DND-41 (cell line): Measurements from ENCODE around the gene KRTAP10-7.

Experiments used
- EZH2 ChIP-seq: IDR thresholded peaks from 3 replicates; pipeline ENCODE4 v1.6.1; 2012; ENCODE audit warnings: borderline replicate concordance, low read depth, mild to moderate bottlenecking, moderate library complexity, low read length, inconsistent platforms; ENCODE audit not compliant: severe bottlenecking
- TF ChIP-seq, protein P1 (sequence below): IDR thresholded peaks from 2 replicates; pipeline ENCODE4 v1.5.1; 2012; ENCODE audit warnings: borderline replicate concordance, low read length, moderate library complexity, mild to moderate bottlenecking; ENCODE audit not compliant: poor library complexity, severe bottlenecking; ENCODE audit errors: extremely low read depth

DNA sequence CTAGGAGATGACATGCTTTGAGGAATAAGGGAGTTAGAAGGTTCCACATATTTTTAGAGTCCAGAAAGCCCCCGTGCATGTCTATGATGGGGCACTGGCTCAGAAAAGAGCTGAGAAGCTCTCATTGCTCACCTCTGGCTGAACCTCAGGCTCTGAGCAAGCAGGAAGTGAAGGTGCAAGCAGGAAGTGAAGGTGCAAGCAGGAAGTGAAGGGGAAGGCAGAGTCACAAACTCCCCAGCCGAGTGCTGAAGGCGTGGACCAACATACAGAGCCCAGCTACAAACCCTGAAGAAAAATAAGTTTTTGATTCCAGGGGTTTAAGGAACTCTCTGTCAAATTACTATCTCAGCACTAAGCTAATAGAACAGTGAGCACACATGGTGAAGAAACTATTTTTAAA is 18.5 kb downstream of the KRTAP10-7 start:
- no peak for TF ChIP-seq EZH2
- TF ChIP-seq, protein P1, sequence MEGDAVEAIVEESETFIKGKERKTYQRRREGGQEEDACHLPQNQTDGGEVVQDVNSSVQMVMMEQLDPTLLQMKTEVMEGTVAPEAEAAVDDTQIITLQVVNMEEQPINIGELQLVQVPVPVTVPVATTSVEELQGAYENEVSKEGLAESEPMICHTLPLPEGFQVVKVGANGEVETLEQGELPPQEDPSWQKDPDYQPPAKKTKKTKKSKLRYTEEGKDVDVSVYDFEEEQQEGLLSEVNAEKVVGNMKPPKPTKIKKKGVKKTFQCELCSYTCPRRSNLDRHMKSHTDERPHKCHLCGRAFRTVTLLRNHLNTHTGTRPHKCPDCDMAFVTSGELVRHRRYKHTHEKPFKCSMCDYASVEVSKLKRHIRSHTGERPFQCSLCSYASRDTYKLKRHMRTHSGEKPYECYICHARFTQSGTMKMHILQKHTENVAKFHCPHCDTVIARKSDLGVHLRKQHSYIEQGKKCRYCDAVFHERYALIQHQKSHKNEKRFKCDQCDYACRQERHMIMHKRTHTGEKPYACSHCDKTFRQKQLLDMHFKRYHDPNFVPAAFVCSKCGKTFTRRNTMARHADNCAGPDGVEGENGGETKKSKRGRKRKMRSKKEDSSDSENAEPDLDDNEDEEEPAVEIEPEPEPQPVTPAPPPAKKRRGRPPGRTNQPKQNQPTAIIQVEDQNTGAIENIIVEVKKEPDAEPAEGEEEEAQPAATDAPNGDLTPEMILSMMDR = no peak
